ENCODE data around the gene NMRK2.
A peak's percentile ranks its signal among the peaks of the same experiment; 100 is the strongest.

Gene NMRK2

DNA sequence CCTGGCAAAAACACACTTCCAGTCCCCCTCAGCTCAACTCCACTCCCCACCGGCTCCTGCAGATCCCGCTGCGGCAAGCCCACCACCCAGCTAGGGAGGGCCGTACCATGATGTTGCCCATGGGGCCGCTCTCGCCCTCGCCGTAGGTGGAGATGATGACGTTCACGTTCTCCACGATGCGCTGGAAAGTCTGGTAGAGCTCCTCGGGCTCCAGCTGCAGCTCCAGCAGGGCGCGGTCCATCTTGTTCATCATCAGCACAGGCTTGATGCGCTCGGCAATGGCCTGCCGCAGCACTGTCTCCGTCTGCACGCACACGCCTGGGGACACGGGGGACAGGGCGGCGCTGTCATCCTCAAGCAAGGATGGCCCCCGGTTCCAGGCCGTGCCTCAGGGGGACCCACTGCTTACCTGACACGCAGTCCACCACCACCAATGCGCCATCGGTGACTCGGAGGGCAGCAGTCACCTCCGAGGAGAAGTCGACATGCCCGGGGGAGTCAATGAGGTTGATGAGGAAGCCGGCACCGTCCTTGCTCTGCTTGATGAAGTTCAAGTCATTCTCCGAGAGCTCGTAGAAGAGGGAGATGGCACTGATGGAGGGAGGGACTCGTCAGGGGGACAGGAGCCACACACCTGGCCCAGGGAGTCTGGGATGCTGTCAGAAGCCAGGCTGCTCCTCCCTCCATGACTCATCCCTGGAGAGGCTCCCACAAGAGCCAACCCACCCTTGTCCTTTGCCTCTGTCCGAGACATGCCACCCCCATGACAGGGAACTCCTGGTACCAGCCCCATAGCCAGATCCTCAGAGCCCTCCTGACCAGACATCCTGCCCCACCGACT, 50.1 kb downstream of the NMRK2 start:
- no peak for DNase-seq

DNA sequence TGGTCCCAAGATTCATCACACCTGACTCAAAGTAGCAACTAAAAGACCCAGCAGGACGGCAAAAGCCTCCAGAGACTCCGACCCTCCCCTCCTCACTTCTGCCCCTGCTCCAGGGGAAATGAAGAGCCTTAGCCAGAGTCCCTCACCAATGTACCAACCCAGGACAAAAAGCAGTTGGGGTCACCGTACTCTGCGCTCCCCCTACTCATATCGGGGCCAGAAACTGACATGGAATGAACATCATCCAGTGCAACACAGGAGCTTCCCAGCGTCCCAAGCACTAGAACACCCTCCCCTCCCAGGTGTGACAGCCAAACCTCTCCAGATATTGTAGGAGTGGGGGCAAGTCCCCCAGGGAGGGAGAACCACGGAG, 50.7 kb downstream of the NMRK2 start:
- DNase-seq: no peak

DNA sequence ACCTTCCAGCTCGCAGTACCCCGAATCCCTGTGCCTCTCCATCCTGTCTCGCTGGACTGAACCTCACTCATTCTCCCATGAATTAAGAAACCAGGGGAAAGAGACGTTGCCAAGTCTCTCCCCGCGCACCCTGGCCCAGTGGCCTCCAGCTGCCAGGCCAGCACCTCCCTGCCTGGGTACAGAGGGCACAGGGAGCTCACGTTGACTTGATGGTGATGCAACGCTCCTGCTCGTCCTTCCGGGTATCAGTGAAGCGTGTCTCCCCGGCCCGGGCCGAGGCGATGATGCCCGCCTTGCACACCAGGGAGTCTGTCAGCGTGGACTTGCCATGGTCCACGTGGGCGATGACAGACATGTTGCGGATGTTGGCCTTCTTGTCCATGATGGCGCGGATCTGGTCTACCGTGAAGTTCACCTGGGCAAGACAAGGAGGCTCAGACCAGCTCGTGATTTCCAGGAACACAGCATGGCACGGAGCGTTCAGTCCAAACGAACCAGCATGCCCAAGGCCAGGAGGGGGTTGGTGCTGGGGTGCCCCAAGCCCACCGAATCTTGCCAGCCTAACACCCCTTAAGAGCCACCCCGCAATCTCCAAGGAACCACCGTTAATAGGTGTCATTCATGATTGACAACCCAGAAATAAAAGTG, 51.2 kb downstream of the NMRK2 start:
- DNase-seq: no peak

DNA sequence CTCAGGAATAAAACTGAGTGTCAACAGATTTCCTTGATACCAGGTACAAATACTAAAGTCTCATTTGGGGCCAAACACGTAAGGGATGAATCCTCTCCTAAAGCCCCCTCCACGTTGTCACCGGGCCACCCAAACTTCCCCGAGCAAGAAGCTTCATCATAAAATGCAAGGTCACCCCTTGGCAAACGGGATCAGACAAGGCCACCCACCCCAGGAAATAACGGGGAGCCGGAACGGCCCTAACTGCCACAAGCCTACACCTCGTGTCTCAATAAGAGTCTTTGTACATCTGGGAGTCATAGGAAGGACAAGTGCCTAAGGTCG, 51.7 kb downstream of the NMRK2 start:
- no peak for DNase-seq

DNA sequence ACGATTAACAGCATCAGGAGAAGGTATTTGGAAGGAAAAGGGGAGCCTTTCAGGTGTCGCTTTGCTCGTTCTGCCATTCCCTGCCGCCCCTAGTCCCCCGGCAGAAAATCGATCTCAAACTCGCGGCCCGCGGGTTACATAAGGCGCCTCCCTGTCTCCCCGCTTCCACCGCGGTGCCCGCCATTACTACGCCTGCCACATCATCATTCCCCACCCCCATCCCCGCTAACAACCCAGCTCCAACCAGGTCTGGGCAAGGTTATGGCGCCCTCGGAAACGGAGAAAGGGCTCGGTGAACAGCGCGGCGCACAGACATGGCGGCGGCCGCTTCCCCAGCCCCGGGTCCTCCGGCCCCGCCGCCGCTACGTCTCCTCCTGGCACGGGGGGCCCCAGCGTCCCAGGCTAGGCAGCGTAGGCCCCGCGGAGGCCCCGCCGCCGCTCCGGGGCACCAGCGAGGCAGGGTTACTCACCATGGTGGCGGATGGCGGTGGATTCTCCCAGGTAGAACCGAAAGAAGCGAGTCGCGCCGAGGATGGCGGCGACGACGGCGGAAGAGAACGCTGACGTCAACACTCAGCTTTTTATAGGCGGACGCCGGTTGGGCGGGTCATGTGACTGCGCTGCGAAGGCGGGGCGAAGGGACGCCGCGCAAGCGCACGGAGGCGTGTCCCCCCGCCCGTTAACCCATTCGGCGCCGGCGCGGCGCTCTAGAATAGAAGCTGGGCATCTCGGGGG, 52.2 kb downstream of the NMRK2 start, which contains the start of gene EEF2:
Gene EEF2 (minus strand): TSS at position 556 of the 735 bp plus-strand sequence. CDS start 83 bp downstream, at position 473.
- DNase-seq: peak; percentile 79

DNA sequence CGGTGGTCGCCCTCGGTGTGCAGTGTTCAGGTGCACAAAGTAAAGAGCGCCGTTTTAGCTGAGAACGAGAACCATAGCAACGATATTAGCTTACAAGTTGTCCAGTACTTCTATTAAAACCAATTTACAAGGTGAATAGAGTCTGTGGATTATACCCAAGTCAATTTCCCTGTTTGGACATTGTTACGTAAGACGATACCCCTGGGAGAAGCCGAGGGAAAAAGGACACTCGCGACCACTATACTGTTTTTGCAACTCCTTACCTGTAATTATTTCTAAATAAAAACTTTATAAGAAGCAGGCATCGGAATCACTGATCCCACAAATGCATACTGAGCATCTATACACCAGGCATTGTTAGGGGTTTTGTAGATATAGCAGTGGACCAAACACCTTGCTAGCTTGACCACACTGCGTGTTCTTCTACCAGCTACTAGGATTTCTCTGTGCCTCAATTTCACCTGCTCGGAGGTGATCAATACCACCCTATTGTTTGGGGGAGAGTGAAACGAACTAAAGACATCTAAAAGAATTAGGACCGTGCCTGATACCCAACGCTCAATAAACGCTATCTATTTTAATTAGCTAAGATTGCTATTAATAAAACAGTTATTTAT, 52.9 kb downstream of the NMRK2 start:
- DNase-seq: no peak

DNA sequence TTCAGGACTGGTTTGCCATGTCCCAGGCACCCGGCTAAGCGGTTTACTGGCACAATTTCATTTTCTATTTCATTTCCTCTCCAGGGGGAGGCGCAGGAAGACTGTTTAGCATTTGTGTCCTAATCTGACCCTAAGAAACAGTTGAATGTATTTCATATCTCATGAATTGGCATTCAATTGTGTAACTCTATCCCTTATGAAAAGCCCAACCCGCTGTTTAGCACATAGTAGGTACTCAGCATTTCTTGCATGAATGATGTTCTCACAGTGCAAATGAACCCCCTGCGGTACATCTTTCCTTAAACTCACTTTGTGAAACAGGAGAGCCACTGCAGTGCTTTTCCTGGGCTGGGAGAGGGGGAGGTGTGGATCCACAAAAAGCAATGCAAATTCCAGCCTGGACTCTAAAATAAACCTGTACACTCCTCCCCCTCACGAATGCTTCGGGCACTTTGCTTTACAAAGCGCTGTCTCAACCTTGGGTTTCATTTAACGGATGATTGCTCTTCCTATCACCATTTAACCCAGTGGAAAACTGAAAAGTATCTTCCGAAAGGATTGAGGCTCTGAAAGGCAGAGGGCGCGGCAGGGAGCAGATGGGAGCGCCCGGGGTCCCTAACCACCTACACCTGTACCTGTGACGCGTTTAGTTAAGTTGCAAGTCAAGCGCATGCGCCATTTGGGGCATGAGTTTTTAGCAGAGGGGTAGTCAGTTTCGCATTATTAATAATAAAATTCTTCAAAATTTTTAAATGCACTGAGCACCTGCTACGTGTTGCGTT, 53.6 kb downstream of the NMRK2 start:
- DNase-seq: no peak

DNA sequence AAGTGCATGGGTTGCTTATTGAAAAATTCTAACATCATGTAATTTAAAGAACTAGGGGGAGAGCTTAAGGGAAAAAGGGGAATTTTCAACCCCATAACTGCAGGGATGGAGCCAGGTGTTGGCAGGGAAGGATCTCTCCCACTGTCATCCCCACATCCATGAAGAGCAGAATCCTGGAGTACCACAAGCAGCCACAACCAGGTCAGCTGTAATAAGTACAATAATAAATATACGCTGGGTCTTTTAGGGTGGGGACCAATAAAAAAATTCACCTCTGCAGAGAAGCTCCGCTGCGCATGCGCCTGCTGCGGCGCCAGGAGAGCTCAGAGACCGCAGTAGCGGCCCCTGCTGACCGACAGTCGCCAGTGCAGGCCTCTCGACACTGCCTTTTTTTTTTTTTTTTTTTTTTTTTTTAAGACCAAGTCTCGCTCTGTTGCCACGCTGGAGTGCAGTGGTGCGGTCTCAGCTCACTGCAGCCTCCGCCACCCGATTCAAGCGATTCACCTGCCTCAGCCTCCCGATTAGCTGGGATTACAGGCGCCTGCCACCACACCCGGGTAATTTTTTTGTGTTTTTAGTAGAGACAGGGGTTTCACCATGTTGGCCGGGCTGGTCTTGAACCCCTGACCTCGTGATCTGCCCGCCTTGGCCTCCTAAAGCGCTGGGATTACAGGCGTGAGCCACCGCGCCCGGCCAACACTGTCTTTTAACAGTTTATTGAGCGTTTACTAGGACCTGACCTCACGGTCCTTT, 54.9 kb downstream of the NMRK2 start:
- no peak for DNase-seq

DNA sequence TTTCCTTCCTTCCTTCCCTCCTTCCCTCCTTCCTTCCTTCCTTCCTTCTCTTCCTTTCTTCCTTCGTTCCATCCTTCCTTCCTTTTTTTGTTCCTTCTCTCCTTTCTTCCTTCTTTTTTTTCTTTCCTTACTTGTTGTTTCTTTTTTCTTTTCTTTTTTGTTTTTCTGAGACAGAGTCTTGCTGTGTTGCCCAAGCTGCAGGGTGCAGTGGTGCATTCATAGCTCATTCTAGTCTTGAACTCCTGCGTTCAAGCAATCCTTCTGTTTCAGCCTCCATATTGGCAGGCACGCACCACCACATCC, 57.9 kb downstream of the NMRK2 start:
- no peak for DNase-seq

All from 8988T (cell line).